ENCODE data around the gene ROBO3.

The ROBO3 gene, protein sequence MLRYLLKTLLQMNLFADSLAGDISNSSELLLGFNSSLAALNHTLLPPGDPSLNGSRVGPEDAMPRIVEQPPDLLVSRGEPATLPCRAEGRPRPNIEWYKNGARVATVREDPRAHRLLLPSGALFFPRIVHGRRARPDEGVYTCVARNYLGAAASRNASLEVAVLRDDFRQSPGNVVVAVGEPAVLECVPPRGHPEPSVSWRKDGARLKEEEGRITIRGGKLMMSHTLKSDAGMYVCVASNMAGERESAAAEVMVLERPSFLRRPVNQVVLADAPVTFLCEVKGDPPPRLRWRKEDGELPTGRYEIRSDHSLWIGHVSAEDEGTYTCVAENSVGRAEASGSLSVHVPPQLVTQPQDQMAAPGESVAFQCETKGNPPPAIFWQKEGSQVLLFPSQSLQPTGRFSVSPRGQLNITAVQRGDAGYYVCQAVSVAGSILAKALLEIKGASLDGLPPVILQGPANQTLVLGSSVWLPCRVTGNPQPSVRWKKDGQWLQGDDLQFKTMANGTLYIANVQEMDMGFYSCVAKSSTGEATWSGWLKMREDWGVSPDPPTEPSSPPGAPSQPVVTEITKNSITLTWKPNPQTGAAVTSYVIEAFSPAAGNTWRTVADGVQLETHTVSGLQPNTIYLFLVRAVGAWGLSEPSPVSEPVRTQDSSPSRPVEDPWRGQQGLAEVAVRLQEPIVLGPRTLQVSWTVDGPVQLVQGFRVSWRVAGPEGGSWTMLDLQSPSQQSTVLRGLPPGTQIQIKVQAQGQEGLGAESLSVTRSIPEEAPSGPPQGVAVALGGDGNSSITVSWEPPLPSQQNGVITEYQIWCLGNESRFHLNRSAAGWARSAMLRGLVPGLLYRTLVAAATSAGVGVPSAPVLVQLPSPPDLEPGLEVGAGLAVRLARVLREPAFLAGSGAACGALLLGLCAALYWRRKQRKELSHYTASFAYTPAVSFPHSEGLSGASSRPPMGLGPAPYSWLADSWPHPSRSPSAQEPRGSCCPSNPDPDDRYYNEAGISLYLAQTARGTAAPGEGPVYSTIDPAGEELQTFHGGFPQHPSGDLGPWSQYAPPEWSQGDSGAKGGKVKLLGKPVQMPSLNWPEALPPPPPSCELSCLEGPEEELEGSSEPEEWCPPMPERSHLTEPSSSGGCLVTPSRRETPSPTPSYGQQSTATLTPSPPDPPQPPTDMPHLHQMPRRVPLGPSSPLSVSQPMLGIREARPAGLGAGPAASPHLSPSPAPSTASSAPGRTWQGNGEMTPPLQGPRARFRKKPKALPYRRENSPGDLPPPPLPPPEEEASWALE (N-terminal part only)

DNA sequence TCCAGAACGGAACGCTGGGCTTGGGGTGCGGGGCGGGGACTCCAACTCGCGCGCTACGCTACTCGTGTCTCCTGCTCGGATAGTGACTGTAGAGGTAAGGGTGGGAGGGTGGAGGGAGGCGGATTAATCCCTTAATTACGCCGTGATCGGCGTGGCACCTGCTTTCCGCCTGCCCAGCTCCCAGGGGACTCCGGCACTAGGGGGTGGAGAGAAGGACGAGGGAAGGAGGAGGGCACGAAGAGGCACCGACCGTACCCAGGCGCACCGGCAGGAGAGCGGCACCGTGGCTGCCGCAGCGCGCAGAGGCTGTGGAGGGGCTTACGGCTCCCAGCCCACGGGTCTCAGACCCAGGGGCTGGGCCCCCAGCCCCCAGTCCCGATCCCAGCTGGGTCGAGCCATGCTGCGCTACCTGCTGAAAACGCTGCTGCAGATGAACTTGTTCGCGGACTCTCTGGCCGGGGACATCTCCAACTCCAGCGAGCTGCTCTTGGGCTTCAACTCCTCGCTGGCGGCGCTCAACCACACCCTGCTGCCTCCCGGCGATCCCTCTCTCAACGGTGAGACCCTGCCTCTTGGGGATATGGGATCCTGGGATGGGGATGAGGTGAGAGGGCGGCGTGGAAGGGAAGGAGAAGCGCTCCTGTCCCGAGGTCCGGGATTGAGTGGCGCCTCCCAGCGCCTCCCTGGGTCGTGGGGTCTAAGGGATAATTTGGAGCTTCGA, at the start of gene ROBO3:
ROBO3 (plus strand) TSS at position 252 of the 721 bp plus-strand sequence; CDS start at position 398, 146 bp downstream.
- no peak for DNase-seq

DNA sequence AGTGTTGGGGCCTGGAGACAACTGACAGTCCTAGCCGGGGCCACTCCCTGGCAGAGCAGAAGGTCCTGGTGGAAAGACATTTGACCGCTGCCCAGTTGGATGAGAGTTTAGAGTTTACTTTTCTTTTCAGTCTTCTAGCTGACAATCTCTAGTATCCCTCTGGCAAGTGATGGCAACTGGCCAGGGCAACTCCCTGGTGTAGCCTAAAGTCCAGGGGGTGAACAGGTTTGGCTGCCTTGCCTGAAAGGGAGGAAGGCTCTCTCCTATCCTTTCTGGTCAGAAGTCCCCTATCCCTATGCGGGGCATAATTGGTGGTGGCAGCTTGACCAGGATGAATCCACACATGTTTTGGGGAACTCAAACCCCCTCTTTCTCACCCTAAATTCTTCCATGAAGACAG, 48.2 kb upstream of the ROBO3 start:
- no peak for DNase-seq

DNA sequence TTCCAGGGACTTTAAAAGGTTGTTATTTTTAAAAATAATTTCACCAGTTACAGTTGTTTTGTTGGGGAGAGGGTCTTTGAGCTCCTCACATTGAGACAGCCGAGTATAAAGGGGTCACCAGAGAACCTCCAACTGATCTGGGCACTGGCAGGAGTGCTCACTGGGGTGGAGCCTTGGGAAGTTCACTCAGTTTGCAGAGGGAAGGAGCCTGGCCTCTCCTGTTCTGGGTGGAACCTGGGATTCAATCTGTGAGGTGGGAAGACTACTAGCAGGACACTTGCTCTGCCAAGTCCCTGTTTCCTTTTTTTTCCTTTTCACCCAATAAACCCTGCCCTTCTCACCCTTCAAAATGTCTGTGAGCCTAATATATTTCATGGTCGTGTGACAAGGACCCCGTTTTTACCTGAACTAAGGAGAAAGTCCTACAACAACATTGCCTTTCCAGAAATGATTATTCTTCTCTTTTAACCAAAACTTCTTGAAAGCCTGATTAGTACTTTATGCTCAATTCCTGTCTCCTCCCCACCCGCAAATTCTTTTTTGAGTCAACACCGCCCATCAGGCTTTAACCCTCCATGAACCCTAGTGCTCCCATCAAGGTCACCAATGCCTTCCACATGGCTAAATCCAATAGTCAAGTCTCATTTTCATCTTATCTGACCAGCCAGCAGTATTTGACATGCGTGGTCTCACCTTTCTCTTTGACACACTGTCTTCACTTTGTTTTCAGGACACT, 43.1 kb upstream of the ROBO3 start:
- DNase-seq: no peak

DNA sequence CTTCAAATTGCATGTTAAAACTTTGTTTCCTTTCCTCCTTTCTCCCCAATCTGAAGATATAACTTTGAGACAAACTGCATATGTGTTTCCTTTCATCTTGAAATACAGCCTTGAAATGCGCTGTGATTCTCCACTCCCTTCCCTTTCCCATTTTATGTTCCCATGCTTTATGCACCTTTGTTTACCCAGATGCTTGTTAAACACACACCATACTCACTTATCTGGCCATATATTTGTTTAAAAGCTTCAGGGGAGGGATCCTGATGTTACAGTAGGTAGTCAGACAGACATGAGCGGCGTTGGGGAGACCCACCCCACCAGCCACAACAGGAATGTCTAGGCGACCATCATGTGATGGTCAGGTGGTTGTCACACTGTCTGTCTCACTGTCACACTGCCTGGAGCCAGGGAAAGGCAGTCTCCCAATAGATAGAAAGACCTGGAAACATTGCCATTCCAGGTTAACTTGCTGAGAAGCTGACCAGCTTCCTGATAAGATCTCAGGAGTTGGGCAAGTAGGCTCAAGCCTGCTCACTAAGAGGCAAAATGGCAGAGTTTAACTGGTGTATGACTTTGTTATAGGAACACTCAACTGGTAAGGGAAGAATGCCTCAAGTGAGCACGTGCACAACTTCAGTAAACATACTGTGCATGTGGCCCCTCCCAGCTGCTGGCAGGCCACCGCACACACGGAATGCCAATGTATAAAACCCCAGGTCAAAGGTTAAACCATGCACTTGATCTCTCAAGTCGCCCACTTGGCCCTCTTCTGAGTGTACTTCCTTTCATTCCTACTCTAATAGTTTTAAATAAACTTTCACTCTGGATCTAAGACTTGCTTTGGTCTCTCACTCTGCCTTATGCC, 41.5 kb upstream of the ROBO3 start:
- DNase-seq: no peak

DNA sequence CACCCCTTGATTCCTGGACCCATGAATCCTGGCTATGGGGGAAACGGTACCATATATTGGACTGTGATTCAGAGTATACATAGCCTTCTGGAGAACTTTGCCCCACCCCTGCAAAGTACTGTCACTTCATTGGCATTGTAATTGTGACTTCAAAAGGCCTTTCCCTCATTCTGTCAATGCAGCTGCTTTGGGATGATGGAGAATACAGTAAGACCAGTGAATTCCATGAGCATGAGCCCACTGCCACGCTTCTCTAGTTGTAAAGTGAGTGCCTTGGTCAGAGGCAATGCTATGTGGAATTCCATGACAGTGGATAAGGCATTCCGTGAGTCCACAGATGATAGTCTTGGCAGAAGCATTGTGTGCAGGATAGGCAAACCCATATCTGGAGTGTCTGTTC, 39.4 kb upstream of the ROBO3 start:
- DNase-seq: no peak

DNA sequence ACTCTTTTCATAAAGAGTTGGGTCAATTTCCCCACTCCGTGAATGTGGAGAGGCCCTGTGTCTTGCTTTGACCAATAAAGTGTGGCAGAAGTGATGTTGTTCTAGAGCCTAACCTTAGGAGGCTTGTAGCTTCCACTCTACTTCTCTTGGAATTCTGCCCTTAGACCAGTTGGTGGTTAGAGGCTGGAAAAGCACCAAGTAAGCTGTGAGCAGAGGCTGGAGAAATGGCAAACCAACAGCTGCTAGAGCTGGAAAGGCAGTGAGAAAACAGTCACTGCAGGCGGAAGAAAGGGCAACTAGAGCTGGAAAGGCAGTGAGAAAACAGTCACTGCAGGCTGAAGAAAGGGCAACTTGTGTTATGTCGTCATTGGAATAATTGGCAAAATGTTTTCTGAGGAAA, 35.2 kb upstream of the ROBO3 start:
- no peak for DNase-seq

DNA sequence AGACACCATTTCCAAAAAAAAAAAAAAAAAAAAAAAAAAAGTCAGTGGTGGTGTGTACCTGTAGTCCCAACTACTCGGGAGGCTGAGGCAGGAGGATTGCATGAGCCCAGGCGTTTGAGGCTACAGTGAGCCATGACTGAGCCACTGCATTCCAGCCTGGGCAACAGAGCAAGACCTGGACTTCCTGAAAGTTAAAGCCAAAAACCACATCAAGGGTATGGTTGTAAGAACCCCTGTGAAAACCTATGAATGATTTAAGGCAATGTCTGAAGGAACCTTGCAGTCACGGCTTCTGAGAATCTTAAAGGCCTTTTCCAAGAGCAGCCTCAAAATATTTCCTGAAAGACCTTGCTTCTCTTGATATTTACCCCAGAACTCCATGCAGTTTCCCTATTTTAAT, 34.5 kb upstream of the ROBO3 start:
- DNase-seq: no peak

DNA sequence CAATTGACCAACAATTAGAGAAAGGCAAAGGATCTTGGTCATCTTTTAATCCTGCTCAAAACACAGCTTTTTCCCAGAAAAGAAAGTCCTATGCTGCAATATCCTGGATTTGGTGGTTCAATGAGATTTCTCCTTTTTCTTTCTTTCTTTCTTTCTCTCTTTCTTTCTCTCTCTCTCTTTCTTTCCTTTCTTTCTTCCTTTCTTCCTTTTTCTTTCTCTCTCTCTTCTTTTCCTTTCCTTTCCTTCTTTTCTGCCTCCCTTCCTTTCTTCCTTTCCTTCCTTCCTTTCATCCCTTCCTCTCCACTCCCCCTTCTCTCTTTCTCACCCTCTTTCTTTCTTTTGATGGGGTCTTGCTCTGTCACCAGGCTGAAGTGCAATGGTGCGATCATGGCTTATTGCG, 33.3 kb upstream of the ROBO3 start:
- no peak for DNase-seq

DNA sequence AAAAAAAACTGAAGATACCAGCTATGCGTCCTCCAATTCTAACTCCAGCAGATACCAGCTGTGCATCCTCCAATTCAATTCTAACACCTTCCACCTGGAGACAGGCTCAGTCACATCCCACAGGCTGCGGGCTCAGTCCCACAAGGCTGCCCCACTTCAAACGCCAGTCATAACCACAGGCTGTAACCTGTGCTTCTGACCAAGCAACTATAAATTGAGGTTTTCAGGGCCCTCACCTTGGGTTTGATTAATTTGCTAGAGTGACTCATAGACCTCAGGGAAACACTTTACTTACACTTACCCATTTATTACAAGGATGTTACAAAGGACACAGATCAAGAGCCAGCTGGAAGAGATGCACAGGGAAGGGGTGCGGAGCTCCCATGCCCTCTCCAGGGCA, 32.7 kb upstream of the ROBO3 start:
- no peak for DNase-seq

DNA sequence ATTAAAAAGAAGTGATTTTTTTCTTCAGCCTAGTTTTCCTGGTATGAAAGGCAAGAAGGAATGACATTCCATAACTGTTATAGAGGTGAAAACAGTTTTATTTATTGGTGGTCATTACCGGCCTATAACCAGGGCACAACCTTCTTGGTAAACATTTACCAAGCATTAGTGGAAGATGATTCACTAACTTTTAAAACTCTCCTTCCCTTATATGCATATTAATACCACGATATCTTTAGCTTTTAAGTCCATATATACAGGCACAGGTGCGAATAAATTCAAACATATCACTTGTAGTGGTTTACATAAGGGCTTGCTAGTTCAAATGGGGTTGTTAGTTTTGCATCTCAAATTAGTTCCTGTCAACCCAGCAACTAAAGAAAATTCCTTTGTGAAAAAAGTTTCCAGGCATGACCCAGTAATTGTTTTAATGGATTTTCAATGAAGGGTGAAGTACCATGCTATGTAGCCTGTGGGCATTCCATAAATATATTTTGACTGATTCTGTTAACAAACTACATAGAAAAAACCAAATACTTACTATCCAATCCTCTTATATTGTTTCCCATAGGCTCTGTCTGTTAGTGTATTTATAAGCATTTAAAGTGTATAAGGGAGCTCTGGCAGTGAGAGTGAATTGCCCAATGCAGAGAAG, 30.6 kb upstream of the ROBO3 start:
- DNase-seq: no peak

DNA sequence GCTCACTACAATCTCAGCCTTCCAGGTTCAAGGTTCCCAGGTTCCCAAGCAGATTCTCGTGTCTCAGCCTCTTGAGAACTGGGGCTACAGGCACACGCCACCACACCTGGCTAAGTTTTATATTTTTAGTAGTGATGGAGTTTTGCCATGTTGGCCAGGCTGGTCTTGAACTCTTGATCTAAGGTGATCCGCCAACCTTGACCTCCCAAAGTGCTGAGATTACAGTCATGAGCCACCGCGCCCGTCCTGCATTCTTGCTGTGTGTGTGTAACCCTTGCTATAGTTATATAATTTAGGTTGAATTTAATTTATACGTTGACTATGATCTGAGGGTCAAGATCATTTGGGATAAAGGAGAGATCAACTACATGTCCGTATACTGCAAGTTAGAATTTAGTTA, 29.3 kb upstream of the ROBO3 start:
- no peak for DNase-seq

DNA sequence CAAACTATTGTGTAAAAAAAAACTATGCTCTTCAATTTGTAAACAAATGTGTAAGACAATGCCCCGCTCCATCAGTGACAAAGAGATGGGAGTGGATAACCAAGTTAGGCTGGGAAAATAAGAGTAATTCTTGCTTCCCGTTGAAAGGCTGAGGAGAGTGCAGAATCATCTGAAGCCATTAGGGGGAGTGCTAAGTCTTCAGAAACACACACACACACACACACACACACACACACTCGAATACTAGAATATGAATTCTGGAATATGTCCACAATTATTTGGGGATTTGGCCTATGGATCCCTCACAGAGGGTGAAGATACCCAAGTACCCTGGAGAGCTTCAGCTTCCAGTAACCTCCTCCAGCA, 27.8 kb upstream of the ROBO3 start:
- peak in 1 of 2 donors; percentile 55 for DNase-seq

DNA sequence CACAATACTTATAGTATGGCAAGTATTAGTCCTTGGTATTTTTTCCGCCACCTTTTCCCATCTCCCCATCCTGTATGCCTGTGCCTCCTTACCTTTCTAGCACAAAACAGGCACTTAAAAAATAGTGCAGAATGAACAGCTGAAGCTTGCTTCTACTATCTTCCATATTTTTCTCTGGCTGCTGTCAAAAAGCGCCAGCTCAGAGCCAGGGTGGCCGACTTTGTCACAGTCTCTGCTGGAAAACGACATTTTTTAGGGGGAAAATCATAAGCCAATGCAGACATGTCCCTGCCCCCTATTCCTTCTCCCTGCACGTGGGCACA, 26.5 kb upstream of the ROBO3 start:
- DNase-seq: no peak

DNA sequence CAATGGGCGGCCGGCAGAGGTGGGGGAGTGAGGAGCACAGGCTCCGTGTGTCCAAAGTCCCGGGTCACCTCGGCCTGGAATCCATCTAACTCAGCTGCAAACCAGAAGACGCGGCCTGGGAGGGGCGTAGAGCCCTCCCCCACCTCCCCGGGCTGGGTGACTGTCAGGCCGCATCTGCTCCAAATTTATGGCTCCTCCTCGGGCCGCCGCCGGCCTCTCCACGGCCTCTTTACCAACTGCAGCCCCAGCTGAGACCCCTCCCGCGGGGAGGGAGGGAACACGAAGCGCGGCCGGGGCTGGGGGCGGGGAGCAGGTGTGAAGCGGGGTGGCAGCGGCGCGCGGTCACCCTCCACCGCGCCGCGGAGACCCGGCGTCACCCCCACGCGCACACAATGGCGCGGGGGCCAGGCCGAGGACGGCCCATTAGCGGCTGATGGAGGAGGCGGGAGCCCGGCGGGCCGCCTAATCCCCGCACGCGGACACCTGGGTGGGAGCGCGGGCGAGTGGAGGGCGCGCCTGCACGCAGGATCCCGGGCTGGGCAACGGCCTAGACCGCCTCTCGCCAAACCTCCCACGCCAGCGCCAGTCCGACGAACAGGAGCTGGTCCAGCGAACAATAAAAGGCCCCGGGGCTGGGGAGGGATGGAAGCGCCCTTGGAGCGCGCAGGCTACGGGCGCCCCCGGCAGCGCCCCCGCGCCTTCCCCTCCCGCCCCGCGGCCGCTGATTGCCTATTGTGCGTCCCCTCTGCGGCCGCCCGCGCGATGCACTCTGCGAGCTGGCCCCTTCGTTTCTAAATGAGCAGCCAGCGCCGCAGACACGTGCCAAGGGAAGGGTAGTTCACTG, 25.9 kb upstream of the ROBO3 start:
- no peak for DNase-seq

DNA sequence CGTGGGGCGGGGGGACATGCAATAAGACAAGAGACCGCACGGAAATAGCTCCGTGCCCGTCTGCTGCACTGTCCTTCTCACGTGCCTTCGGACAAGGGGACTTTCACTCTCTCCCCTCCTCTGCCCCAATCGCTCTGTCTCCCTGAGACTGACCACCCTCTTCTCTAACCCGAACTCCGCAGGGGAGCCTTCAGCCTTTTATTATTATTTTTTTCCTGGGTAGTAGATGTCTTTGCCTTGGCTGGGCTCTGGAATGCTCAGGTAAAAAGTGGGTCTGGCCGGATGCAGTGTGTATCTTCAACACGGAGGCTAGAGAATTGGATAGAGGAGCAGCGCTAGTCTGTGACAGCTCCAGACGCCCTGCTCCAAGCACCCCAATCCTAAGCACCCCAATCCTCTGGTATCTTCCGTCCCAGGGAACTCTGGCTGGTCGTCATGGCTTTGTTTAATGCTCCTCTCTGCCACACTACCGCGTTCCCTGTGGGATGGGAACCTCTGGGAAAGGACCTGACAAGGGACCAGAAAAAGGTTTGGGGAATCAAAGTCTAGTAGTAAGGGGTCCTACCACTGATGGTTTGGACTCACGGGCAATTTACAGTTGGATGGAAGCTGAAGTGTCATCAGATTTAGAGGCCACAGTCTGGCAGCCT, 25.1 kb upstream of the ROBO3 start:
- no peak for DNase-seq

DNA sequence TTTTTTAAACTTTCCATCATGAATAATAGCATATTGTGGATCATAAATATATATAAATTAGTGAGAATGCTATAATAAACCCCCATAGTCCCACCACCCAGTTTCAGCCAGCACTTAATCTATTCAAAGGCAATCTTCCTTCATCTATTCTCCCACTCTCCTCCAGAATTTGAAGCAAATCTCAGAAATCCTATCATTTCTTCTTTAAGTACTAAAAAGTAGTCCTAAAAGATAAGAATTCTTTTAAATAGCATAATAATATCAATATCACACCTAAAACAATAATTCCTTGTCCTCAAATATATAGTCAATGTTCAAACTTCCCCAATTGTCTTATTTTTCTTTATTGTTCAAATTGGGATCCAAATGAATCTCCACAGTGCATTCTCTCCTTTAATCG, 24.6 kb upstream of the ROBO3 start:
- no peak for DNase-seq

DNA sequence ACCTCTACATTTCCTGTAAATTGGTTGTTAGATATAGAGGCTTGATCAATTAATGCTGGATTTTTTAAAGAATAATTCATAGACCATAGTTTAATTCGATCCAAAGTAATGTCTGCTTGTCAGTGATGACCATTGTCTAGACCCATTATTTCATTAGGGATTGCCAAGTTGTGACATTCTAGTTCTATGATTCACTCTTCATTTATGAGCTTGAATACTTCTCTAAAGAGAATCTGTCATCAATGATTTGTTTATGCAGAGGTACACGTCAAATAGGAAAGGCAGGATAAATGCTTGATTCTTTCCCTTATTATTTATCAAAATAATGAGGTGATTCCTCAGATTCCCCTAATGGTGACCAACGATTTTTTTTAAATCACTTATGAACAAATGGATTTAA, 24.0 kb upstream of the ROBO3 start:
- no peak for DNase-seq

DNA sequence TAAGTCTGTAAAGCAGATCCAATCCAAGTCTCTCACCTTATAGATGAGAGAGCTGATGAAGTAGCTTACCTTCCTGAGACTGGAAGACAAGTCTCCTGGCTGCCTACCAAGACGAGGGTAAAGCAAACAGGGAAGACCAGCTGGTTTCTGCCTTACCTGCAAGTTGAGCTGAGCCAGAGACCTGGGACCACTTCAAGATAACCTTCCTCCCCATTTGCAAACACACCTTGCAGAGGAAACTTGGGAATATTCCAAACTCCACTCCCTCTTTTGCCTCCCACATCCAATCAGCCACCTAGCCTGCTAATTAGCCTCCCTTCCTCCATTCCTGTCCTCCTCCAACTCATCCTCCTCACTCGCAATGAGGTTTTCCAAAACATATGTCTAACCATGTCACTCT, 23.4 kb upstream of the ROBO3 start:
- DNase-seq: no peak

DNA sequence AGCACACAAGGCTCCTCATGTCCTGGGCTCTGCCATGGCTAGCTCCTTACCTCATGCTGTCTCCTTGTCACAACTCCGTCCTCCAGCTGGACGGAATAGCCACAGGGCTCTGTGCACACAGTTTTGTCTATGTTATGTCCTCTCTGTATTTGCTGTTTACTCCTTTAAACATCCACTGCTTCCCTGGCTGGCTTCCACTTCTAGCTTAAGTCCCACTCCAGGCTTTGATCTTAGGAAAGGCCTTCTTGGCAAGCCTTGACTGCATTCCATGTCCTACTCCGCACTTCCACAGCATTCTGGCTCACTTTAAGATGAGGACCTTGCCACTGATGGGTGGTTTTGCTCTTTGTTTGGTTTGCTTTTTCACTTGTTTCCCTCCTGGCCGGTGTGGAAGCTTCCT, 22.9 kb upstream of the ROBO3 start:
- DNase-seq: no peak
